HG03159 (cell line): ENCODE results near the gene PLEKHF1.
A peak's percentile ranks its signal among the peaks of the same experiment; 100 is the strongest.

Source experiments
- ATAC-seq: cut with Tn5 transposase; IDR thresholded peaks from one replicate; pipeline ENCODE4 v1.9.1; 2021; ENCODE audit warnings: mild to moderate bottlenecking, moderate library complexity; ENCODE audit not compliant: unreplicated experiment

The PLEKHF1 gene

DNA sequence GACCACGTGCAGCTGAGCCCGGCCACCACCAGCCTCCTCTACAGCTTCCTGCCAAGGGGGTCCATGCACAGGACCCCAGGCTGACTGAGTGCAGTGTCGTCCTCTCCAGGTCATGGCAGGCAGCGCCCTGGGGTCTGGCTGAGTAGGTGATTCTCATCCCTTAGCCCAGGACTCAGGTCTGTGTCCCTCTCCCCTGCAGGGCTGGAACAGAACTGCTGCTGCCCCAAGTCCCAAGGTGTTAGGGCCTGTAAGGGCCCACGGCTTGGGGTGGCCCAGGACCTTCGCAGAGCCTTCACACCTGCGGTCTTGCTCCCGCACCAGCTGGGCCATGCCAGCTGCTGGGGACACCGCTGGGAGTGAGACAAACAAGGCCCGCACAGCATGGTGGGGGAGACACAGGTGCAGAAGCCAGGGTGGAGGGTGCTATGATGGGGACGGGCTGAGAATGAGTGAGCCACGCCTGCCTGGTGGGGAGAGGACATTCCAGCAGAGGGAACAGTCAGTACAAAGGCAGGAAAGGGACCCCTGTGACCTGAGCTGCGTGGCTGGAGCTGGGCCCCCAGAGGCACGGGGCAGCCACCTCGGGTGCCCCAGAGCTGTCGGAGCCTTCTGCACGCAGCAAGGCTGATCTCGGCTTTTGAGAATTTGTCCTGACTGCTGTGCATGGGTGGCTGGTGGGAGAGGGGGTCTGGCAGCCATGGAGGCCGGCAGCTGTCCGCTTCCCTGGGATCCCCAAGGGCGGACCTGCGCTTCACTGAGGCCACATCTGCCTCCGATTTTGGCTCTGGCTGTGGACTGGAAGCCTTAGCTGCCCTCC lies 11.9 kb downstream of the PLEKHF1 start:
- no peak for ATAC-seq

DNA sequence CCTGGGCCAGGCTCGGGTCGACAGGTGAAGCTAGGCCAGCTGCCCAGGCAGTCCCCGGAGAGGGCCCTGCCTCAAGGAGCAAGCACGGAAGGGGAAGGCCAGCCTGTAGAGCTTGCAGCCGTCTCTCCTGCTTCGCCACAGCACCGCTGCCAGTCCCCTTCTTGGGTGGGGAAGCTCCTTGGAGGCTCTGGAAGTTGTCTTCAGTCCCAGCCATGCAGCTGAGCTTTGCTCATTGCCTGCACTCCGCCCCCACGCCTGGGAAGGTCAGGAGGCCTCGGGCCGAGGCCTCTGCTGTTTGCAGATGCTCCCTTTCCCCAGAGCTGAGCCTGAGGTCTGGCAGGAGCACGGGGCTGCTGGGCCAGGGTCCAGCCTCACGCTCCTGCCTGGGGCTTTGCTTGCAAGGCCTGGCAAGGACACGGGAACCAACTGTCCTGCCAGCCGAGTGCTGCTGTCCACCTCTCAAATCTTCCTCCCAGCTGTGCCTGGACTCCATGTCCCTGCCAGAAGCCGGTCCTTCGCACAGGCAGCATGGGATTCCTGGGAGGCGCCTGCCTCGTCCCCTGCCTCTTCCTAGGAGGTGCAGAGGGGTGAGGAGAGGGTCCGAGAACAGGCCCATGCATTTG lies 13.3 kb downstream of the PLEKHF1 start:
- ATAC-seq, result no peak

DNA sequence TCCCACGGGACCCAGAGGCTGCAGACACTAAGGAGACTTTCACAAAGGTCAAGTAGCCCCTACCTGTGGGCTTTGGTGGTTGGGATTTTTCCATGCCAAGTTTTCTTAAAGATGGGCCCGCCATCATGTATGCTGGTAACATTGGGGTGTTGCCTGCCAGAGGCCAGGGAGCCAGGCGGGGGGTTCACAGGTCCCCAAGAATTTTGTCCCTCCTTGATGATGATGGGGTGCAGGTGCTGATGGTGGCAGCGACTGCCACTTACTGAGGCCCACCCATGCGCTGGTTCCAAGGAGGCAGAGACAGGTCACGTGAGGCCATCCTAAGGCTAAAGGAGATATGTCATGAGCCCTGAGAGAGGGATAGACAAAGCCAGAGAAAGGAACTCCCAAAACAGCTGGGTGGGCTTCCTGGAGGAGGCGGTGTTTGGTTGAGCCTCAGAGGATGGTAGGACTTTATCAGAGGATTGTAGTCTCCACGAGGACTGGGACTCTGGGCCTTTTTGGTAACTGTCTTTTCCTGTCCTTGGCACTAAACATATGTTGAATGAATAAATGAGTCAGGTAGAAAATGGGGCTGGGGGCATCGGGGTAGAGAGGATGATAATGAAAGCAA lies 14.4 kb downstream of the PLEKHF1 start:
- ATAC-seq, result no peak

DNA sequence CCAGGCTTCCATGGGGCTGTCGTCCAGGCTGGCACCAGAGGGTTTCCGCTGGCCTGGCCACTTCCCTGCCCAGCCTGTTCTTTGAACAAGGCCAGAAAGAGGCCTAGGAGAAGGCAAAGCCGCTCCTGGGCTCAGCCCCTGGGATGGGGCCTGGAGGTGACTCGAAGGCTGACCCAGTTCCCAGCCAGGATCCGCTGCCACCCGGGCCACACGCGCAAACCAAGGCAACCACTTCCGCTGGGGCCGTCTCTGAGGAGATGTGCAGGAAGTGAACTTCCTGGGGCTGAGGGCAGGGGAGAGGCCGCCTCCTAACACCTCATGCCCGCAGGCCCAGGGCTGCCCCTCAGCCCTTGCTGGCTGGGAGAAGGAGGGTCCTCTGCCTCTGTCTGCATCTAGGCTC lies 15.2 kb downstream of the PLEKHF1 start:
- peak; percentile 69 for ATAC-seq

DNA sequence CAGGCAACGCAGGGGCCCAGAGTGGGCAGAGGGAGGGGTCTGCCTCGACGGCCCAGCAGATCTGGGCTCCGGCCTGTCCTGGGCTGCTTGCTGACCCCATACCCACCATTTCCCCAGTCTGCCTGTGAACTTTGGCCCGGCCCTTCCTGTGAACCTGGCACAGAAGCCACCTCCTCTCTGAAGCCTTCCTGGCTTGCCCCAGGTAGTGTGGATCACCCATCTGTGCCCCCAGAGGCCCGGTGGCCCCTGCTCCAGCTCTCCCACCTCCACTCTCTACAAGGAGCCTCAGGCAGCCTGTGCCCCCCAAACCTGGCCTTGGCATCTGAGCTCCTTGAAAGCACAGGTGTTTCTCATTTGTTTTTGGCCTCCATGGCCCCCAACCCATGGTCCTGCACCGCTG lies 15.7 kb downstream of the PLEKHF1 start:
- ATAC-seq, result no peak

DNA sequence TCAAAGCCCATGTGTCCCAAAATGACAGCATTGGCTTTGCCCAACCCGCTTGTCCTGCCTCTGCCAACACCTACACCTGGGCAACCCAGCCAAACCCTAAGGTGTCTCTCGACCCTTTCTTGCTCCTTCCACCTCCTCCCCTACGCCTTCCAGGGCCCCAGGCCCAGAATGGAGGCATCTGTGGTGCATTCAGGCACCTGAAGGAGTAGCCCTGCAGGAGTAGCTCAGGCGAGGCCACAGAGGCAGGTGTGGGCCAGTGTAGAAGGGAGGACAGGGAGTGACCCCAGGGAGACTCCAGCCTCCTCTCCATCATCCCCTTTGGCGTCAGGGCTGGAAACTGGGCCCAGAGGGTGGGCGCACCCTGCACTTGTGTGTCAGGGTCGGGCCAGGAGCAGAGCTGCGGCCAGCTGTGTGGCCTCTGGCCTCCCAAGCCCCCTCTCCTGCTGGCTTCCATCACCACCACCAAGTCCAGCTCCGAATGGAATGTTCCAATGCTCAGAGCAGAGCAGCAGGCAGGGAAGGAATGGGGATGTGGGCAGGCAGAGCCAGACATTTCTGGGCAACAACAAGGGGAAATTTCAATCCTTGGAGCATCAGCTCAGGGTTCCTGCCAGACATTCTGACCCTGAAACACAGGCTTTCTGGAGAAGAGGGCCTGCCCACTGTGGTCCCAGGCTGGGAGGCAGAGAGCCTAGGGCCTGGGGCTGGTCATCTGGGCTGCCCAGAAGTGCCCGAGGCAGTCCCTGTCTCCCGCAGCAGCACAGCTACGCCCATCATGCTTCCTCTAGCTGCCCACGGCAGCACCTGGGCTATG lies 16.4 kb downstream of the PLEKHF1 start:
- no peak for ATAC-seq

DNA sequence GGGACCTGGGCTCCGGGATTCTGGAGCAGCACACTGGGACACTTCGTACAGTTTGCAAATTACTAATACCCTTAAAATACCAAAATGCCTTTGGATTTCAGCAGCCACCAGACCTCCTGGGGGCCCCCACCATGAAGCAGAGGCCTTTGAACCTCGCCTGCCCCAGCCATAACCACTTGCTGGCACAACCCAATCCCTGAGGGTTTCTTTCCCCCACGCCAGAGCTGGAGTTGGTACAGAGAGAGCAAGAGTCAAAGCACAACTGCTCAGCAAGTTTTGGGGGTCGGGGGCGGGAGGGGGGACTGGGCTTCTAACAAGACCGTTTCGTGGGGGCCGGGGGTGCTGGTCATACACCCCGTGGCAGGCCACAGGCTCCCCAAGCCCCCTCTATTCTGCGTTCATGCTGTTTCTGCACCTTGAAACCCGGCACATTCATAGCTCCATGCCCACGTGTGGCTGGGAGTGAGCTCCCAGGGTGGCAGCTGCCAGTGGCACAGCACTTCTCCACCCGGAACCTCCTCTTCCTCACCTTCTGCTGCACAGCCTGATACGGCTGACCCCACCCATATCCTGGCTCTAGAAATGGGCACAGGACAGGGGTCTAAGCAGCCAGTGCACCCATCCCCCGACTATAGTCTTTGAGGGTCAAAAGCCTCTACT lies 17.1 kb downstream of the PLEKHF1 start:
- ATAC-seq, result no peak

DNA sequence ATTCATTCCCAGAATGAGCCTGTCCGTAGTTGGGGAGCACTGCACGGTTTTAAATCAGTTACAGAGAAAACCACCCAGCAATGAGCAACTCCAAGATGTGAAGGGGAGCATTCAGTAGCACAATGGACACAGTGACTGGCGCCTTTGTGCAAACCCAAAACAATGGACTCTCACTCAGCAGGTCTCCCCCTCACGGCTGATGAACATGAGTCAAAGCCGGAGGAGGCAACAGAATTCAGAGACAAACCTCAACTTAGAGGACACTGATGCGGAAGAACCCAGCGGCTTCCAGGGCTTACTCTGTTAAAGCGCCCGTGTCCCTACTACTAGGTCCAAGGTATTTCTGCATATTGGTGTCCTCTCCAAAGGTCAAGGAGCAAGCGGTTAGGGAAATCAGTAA lies 17.7 kb downstream of the PLEKHF1 start:
- no peak for ATAC-seq

DNA sequence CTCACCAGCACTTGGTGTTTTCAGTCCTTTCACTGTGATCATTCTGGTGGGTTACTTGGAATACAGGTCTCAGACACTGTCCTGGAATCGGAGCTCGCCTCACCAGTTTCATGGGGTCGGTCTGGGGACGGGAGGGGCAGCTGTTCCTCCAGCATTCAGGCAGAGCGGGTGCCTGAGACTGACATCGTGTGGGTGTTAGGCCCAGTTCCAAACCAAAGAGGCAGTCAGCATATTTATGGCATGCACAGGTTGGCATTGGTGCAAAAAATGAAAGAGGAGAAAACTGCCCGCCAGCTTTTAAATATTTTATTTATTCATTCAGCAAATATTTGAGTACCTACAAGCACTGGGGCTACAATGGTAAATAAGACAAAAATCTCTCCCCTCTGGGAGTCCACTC lies 20.1 kb downstream of the PLEKHF1 start:
- no peak for ATAC-seq

DNA sequence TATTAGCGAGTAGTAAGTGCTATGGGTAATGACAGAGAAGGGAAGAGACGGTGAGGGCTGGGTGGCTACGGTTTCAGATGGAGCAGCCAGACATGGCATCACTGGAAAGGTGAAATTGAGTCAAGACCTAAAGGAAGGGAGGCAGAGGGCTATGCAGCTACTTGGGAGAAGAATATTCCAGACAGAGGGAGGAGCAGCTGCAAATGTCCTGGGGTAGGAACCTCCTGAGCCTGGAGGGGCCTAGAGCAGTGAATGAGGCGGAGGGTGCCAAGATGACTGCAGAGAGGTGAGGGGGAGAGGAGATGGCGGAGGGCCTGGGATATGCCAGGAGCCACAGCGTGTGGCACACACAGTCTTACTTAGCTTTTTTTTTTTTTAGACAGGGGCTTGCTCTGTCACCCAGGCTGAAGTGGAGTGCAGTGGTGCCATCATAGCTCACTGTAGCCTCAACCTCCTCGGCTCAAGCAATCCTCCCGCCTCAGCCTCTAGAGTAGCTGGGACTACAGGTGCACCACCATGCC lies 21.1 kb downstream of the PLEKHF1 start:
- no peak for ATAC-seq

DNA sequence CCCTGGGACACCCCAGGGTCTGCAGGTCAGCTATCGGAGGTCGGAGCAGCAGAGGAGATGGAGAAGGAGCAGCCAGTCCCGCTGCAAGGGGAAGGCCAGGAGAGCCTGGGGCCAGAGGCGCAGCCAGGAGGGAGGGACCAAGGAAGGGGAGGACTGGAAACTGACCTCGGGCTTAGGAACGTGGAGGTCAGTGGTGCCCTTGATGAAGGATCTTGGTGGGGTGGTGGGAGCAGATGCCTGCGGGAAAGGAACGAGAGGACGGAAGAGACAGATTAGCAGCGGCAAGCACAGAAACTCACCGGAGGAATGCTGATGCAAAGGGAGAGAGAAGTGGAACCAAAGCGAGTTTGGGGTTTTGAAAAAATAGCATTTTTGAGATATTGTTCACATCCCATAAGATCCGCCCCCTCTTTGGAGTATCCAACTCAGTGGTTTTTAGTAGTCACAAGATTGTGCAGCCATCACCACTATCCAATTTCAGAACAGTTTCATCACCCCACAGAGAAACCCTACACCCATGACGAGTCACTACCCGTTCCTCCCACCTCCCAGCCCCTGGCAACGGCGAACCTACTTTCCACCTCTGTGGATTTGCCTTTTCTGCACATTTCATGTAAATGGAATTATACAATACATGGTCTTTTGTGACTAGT lies 22.1 kb downstream of the PLEKHF1 start:
- ATAC-seq, result no peak

DNA sequence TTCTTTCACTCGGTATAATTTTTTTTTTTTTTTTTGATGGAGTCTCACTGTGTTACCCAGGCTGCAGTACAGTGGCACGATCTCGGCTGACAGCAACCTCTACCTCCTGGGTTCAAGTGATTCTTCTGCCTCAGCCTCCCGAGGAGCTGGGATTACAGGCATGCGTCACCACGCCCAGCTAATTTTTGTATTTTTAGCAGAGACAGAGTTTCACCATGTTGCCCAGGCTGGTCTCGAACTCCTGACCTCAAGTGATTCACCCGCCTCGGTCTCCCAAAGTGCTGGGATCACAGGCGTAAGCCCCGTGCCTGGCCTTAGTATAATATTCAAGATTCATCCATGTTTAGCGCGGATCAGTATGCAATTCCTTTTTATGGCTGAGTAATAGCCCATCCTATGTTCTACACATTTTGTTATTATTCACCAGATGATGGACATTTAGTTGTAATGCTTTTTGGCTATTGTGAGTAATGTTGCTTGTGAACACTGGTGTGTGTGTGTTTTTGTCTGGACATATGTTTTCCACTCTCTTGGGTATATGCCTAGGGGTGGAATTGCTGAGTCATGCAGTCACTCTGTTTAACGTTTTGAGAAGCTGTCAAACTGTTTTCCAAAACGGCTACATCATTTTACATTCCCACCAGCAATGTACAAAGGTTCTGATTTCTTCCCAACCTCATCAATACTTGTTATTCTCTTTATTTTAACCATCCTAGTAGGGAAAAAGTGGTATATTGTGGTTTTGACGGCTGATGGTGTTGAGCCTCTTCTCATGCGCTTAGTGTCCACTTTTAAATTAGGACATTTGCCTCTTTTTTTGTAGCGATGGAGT lies 22.9 kb downstream of the PLEKHF1 start:
- ATAC-seq, result no peak

DNA sequence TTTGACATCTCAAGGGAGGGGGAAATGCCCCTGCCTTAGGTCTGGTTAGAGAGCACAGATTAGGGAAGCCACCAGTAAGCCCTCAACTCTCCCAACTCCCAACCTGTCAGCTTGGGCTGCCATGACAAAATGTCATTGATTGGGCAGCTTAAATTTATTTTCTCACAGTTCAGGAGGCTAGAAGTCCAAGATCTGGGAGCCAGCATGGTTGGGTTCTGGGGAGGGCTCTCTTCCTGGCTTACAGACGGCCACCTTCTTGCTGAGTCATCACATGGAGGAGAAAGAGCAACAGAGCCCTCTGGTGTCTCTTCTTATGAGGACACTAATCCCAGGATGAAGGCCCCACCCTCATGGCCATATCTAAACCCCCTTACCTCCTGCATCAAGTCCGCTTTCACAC lies 25.6 kb downstream of the PLEKHF1 start:
- no peak for ATAC-seq

DNA sequence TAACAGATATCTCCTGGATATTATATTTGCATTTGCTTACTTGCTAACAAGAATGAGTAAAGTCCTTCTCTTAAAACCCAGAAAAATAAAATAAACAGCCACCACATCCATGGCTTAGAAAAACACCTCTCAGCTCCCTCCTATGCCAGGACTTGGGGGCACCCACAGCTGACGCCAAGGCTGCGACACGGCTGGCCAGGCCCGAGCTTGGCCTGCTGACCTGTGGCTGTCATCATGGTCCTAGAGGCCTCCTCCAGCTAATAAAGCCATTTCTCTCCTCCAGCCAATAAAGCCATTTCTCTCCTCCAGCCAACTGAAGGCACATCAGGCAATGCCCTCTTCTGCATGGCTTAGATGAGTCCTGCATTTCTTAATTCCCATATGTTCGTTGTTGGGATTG lies 28.9 kb downstream of the PLEKHF1 start:
- ATAC-seq, result no peak

DNA sequence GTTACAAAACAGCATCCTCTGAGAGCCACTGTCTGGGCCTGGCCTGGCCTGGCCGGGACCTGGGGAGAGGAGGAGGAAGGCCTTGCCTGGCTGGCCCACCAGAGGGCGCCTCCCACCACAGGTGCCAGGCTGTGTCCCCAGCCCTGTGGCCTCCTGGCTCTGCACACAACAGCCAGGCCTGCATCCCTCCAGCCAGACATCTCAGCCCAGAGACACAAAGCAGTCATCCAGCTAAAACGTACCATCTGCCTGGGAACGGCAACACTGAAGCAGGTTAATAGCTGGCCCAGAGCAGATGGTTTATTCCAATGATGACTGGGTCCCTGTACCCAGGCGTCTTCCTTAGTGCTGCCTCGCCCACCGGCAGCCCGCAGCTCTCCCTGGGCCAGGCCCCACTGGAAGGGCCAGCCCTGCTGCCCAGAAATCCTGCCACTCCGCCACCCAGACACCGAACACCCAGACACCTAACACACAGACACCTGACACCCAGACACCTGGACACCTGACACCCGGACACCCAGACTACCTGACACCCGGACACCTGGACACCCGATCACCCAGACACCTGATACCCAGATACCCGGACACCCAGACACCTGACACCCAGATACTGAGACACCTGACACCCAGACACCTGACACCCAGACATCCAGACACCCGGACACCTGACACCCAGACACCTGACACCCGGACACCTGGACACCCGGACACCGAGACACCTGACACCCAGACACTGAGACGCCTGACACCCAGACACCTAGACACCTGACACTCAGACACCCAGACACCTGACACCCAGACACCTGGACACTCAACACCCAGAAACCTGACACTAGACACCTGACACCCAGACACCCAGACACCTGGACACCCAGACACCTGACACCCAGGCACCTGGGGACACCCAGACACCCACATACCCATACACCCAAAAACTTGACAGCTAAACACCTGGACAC lies 29.7 kb downstream of the PLEKHF1 start:
- peak; percentile 89 for ATAC-seq

DNA sequence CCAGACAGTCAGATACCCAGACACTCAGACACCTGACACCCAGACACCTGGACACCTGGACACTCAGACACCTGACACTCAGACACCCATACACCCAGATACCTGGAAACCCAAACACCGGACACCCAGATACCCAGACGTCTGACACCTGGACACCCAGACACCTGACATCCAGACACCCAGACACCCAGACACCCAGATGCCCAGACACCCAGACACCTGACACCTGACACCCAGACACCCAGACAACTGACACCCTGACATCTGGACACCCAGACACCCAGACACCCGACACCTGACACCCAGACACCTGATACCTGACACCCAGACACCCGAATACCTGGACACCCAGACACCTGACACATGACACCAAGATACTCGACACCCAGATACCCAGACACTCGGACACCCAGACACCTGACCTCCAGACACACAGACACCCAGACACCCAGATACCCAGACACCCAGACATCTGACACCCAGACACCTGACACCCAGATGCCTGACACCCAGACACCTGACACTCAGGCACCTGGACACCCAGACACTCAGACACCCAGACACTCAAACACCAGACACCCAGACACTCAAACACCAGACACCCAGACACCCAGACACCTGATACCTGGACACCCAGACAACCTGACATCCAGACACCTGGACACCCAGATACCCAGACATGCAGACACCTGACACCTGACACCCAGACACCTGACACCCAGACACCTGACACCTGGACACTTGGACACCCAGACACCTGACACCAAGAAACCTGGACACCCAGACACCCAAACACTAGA lies 30.7 kb downstream of the PLEKHF1 start:
- ATAC-seq, result no peak

DNA sequence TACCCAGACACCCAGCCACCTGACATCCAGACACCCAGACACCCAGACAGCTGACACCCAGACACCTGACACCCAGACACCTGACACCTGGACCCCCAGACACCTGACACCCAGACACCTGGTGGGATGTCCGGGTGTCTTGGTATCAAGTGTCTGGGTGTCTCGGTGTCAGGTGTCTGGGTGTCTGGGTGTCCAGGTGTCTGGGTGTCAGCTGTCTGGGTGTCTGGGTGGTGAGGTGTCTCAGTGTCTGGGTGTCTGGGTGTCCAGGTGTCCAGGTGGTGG lies 31.2 kb downstream of the PLEKHF1 start:
- no peak for ATAC-seq
